Adrenal gland (tissue), 12 donors: ENCODE measurements around the gene RPL36A. TPM values are rescaled to one million over a fixed set of nuclear protein-coding genes. Genes with fewer than 3 reads are reported as not detected.

ENCODE experiments used
- DNase-seq, 7 donors: peaks; one replicate each; pipeline ENCODE4 v3.0.0-alpha.2; 2019 to 2020
- H3K27ac ChIP-seq, 5 donors: fragments of 200-600 bp; sonication (generic) in 4 of 5; 1 replicate in 3 of 5; 2 replicates in 2 of 5; pipeline versions ENCODE4 v1.5.1 to v1.8.0; 2016 to 2020; ENCODE audit warnings: mild to moderate bottlenecking in 1 of 5
- H3K27me3 ChIP-seq: fragments of 200-600 bp; 2 replicates; pipeline ENCODE4 v1.8.0; 2021
- H3K36me3 ChIP-seq, 2 donors: fragments of 200-600 bp; replicated peaks in 1 of 2; 1 replicate in 1 of 2; 2 replicates in 1 of 2; pipeline versions ENCODE4 v1.5.1 to v1.8.0; 2018 to 2022
- H3K4me1 ChIP-seq, 2 donors: fragments of 200-600 bp; replicated peaks in 1 of 2; 1 replicate in 1 of 2; 2 replicates in 1 of 2; pipeline versions ENCODE4 v1.5.1 to v1.8.0; 2018 to 2021
- H3K4me3 ChIP-seq, 4 donors: fragments of 200-600 bp; sonication (generic) in 3 of 4; one replicate each; pipeline ENCODE4 v1.5.1; 2016 to 2018
- H3K9me3 ChIP-seq, 3 donors: fragments of 200-600 bp; sonication (generic) in 1 of 3; replicated peaks in 1 of 3; 1 replicate in 2 of 3; 2 replicates in 1 of 3; pipeline versions ENCODE4 v1.5.1 to v1.8.0; 2016 to 2021
- POLR2A ChIP-seq, 2 donors: fragments of 450-650 bp; IDR thresholded peaks; one replicate each; pipeline ENCODE4 v1.6.1; 2017; ENCODE audit warnings: antibody characterized with exemption in 2 of 2, mild to moderate bottlenecking in 2 of 2, moderate library complexity in 1 of 2
- WGBS, 4 donors: extraction: QIAGEN DNeasy Blood & Tissue Kit in 2 of 4; methylation state at CpG; one replicate each; pipeline versions ENCODE4 v1.1.5 to v1.1.7; 2013 to 2017; 5-methylcytosine and 5-hydroxymethylcytosine counted together
- intact Hi-C, 2 donors: fragments of 100-400 bp; cut with DNase I; formaldehyde crosslinking; loops; one replicate each; pipeline versions ENCODE4 v1.14.1 to v1.15.0; 2022 to 2023
- polyA plus RNA-seq, 3 donors: library from polyadenylated mRNA; stranded (reverse); fragments of 200-250 nt in 2 of 3; fragments of 350-450 nt in 1 of 3; fragmentation: Illumina TruSeq in 1 of 3; extraction: RNeasy Lipid Tissue Mini Kit (QIAGEN cat#74804) in 1 of 3; gene quantifications; one replicate each; pipeline ENCODE4 v1.2.3, GENCODE V29; 2013 to 2014
- total RNA-seq, 9 donors: library from RNA; depleted of rRNA in 4 of 9; stranded (reverse); fragments of >200 nt in 4 of 9; fragments of 120-200 nt in 1 of 9; fragmentation: NEBNext Ultra II Directional in 1 of 9; extraction: Animal tissue kit (Norgen Biotek cat#: 25700) in 1 of 9; gene quantifications; one replicate each; pipeline versions ENCODE4 v1.1.0 to v1.2.4, GENCODE V29; 2013 to 2023
- TF ChIP-seq, protein P1 (sequence below), 6 experiments: fragments of 450-650 bp in 4 of 6; fragments of 200-600 bp in 2 of 6; sonication (generic) in 1 of 6; IDR thresholded peaks; 1 replicate in 5 of 6; 2 replicates in 1 of 6; pipeline versions ENCODE4 v1.5.1 to v1.8.0; 2016 to 2021; ENCODE audit warnings: antibody characterized with exemption in 6 of 6, mild to moderate bottlenecking in 2 of 6, moderate library complexity in 1 of 6
- donor health status: healthy with polysubstance abuse.
- donor health status: Bipolar disorder and iron deficiency.
- donor health status: DM: yes; HTN: yes; CAD: no.
- donor health status: DM: no; HTN: no; CAD: no.
- donor health status: DM: no; HTN: no; CAD: no.
- donor health status: DM: yes; HTN: yes; CAD: no.

The RPL36A gene
- total and polyA plus RNA-seq, 12 donors: 122 to 3,551 (median 851) TPM

DNA sequence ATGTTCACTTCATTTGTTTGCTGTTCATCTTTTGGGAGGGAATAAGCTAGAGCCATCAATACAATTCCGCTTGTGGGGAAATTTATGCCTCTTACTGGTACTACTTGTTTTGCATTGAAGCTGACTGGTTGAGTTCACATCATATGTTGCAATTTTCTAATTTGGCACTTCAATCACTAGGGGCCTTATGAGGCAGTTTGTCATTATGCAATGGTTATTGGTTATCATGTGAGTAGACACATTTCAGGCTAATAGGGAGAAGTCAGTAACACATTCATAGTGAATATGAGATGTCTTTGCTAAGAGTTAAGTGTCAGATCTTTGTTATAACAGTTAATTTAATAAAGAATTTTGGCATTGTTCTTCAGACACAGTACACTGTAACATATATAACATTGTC lies 5.0 kb downstream of the RPL36A start:
- no peak for DNase-seq
- Histone ChIP-seq H3K27me3 (no peaks in the 10 kb centered on the region), H3K9me3 (no peaks in the 10 kb centered on the region), H3K36me3 (peaks cover 0 to 3% of the 10 kb centered on the region in 2 donors), H3K4me1 (no peaks in the 10 kb centered on the region), H3K4me3 (no peak overlapping the region), H3K27ac (no peak overlapping the region)
- no peak for TF ChIP-seq POLR2A (IDR thresholded peaks at IDR 0.05)
- TF ChIP-seq, protein P1, sequence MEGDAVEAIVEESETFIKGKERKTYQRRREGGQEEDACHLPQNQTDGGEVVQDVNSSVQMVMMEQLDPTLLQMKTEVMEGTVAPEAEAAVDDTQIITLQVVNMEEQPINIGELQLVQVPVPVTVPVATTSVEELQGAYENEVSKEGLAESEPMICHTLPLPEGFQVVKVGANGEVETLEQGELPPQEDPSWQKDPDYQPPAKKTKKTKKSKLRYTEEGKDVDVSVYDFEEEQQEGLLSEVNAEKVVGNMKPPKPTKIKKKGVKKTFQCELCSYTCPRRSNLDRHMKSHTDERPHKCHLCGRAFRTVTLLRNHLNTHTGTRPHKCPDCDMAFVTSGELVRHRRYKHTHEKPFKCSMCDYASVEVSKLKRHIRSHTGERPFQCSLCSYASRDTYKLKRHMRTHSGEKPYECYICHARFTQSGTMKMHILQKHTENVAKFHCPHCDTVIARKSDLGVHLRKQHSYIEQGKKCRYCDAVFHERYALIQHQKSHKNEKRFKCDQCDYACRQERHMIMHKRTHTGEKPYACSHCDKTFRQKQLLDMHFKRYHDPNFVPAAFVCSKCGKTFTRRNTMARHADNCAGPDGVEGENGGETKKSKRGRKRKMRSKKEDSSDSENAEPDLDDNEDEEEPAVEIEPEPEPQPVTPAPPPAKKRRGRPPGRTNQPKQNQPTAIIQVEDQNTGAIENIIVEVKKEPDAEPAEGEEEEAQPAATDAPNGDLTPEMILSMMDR (IDR thresholded peaks at IDR 0.05): no peak
- WGBS, 4 donors: 80 to 88% (median 86%) methylated on average over 1 of the region's 1 CpG
- intact Hi-C loops: no loop called here

DNA sequence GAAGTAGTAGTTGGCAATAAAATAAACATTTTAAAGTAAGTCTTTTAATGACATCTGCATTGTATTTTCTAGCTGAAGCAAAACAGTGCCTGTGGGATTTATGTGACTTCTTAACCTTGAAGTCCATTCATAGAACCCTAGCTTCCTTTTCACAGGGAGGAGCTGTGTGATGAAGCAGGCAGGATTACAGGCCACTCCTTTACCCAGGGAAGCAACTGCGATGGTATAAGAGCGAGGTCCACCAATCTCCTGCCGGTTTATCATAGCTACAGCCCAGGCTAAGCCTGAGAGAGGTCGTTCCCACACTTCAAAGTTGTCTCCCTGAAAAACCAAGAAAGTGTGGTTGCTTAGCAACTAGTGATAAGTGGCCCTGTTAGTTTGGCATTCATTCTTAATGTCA lies 7.0 kb downstream of the RPL36A start:
- no peak for DNase-seq
- H3K4me3 ChIP-seq: no peak overlapping the region
- H3K4me1 ChIP-seq: no peaks in the 10 kb centered on the region
- WGBS, 4 donors: 14 to 35% (median 29%) methylated on average over 2 to 4 of the region's 4 CpGs
- peaks cover 0 to 9% of the 10 kb centered on the region in 2 donors for H3K36me3 ChIP-seq
- no peaks in the 10 kb centered on the region for H3K27me3 ChIP-seq
- H3K27ac ChIP-seq: no peak overlapping the region
- TF ChIP-seq, protein P1 (IDR thresholded peaks at IDR 0.05): no peak
- no peak for TF ChIP-seq POLR2A (IDR thresholded peaks at IDR 0.05)
- no peaks in the 10 kb centered on the region for H3K9me3 ChIP-seq
- intact Hi-C loops: no loop called here

DNA sequence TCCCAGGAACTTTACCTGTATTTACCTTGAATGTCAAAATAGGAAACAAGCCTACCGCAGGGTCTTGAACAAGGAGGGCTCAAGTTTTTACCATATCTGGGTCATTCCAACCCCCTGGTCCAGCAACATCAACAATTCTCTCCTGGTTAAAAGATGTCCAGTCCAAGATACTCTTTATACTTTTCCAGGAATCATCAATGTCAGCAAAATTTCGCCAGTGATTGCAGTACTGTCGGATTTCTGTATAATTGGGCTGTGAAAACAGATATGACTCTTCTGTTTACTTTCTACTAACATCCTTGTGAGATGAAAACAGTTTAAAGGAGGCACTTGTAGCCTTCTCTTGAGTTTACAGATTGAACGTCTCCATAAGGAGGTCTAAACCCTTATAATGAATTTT lies 7.9 kb downstream of the RPL36A start:
- H3K4me1 ChIP-seq: no peaks in the 10 kb centered on the region
- no peak overlapping the region for H3K27ac ChIP-seq
- intact Hi-C loops: no loop called here
- DNase-seq: no peak
- H3K9me3 ChIP-seq: no peaks in the 10 kb centered on the region
- H3K27me3 ChIP-seq: no peaks in the 10 kb centered on the region
- peaks cover 0 to 9% of the 10 kb centered on the region in 2 donors for H3K36me3 ChIP-seq
- 70 to 98% (median 85%) methylated on average over 4 of the region's 4 CpGs for WGBS, 4 donors
- no peak overlapping the region for H3K4me3 ChIP-seq
- no peak for TF ChIP-seq POLR2A (IDR thresholded peaks at IDR 0.05)
- TF ChIP-seq, protein P1 (IDR thresholded peaks at IDR 0.05): no peak

DNA sequence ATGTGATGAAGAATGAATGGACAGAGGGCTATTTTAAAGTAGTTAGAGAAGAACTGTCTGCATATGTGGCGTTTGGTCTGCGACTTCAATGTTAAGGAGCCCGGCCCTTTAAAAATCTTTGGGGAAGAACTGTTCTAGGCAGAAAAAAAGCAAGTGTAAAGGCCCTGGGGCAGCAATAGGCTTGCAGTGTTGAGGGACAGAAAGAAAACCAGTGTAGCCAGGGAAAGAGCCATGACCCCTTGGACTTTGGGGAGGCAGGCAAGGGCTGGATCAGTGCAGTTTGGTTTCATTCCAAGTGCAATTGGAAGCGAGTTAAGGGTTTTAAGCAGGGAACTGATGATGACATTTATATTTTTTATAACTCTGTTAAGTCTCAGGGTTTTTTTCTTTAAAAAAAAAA lies 9.0 kb downstream of the RPL36A start:
- TF ChIP-seq, protein P1 (IDR thresholded peaks at IDR 0.05): no peak
- no peak for TF ChIP-seq POLR2A (IDR thresholded peaks at IDR 0.05)
- Histone ChIP-seq H3K27me3 (no peaks in the 10 kb centered on the region), H3K27ac (no peak overlapping the region), H3K4me1 (no peaks in the 10 kb centered on the region), H3K9me3 (no peaks in the 10 kb centered on the region), H3K36me3 (peaks cover 0 to 9% of the 10 kb centered on the region in 2 donors), H3K4me3 (no peak overlapping the region)
- WGBS, 4 donors: 78 to 98% (median 88%) methylated on average over 4 of the region's 4 CpGs
- DNase-seq: no peak
- intact Hi-C loops: no loop called here
